Vagina (tissue), 2 donors: ENCODE results near the gene PI4KA.

Experiments used
- POLR2A ChIP-seq, 2 donors: fragments of 450-650 bp; IDR thresholded peaks; one replicate each; pipeline ENCODE4 v1.6.1; 2017; ENCODE audit warnings: antibody characterized with exemption in 2 of 2, mild to moderate bottlenecking in 2 of 2, moderate library complexity in 2 of 2
- TF ChIP-seq, protein P1 (sequence below), 3 experiments: fragments of 450-650 bp in 2 of 3; fragments of 200-600 bp in 1 of 3; sonication (generic) in 1 of 3; IDR thresholded peaks; one replicate each; pipeline ENCODE4 v1.5.1; 2017 to 2019; ENCODE audit warnings: antibody characterized with exemption in 3 of 3, mild to moderate bottlenecking in 2 of 3, moderate library complexity in 2 of 3

DNA sequence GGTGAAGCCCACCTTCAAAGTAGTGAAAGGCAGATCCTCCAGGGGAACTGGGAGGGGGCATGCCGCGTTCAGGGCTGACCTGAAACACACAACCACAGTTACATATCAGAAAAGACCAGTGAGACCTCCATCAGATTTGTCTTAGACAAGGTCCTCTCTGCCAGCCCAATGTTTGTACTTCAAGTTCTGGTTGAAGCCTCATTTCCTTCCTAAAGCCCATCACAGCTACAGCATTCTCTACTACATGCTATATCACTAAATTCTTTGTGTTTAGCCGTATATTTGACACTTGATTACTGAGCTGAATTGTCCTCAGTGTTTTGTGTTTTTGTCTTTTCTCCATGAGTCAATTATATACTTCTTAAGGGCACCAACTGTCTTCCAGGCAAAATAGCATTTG lies 40.1 kb downstream of the PI4KA start:
- TF ChIP-seq, protein P1, sequence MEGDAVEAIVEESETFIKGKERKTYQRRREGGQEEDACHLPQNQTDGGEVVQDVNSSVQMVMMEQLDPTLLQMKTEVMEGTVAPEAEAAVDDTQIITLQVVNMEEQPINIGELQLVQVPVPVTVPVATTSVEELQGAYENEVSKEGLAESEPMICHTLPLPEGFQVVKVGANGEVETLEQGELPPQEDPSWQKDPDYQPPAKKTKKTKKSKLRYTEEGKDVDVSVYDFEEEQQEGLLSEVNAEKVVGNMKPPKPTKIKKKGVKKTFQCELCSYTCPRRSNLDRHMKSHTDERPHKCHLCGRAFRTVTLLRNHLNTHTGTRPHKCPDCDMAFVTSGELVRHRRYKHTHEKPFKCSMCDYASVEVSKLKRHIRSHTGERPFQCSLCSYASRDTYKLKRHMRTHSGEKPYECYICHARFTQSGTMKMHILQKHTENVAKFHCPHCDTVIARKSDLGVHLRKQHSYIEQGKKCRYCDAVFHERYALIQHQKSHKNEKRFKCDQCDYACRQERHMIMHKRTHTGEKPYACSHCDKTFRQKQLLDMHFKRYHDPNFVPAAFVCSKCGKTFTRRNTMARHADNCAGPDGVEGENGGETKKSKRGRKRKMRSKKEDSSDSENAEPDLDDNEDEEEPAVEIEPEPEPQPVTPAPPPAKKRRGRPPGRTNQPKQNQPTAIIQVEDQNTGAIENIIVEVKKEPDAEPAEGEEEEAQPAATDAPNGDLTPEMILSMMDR (IDR thresholded peaks at IDR 0.05): no peak
- TF ChIP-seq POLR2A (IDR thresholded peaks at IDR 0.05): no peak
